GM12874 (cell line): Measurements from ENCODE around the gene CHD6.

Source experiments
- CTCF ChIP-seq: IDR thresholded peaks from 2 replicates; pipeline ENCODE4 v1.5.1; 2011; ENCODE audit warnings: low read depth, mild to moderate bottlenecking, control low read depth, low read length, moderate library complexity; ENCODE audit not compliant: insufficient read depth

CHD6 gene

GRCh38 chr20:41551011-41551705, 67.0 kb downstream of the CHD6 start:
- no peak for TF ChIP-seq CTCF

GRCh38 chr20:41547221-41547620, 71.0 kb downstream of the CHD6 start:
- no peak for TF ChIP-seq CTCF

GRCh38 chr20:41546535-41546934, 71.6 kb downstream of the CHD6 start:
- TF ChIP-seq CTCF, result no peak

- TF ChIP-seq CTCF, result no peak
These were observed 73.7 kb downstream of the CHD6 start for GRCh38 chr20:41544472-41544871.

GRCh38 chr20:41540918-41541317, 77.3 kb downstream of the CHD6 start:
- no peak for TF ChIP-seq CTCF

GRCh38 chr20:41540459-41540858, 77.7 kb downstream of the CHD6 start:
- no peak for TF ChIP-seq CTCF

GRCh38 chr20:41538810-41539596, 79.2 kb downstream of the CHD6 start:
- TF ChIP-seq CTCF, result no peak
